Measurements from ENCODE around the gene KRTAP5-2. TPM values are rescaled to one million over a fixed set of nuclear protein-coding genes. Genes with fewer than 3 reads are reported as not detected.

KRTAP5-2 gene
- polyA plus RNA-seq, 1 donor: 0.38 TPM

DNA sequence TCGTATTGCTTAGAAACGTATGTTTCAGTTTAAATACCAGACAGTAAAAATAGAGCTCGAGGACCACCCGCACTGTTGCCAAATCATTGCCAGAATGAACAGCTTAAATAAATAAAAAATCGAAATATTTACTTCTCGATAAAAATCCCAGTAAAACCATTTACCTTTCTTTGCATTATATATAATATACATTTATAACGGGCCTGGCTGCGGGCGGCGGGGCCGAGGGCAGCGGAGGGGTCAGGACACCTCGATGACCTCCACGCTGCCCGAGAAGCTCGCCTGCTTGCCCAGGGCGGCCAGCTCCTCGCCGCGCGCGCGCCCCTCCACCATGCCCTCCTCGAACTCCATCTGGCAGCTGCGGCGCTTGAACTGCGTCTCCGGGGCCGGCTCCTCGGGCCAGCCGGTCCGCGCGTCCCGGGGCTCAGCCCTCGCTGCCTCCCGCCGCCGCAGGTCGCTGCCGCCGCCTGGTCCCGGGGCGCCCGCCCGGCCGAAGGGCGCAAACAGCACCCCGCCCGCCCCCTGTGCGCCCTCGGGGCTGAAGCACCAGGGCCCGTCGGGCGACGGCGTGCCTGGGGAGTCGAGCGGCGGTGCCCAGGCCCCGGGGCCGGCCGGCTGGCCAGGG is 41.7 kb downstream of the KRTAP5-2 start:
- DNase-seq (ENCODE audit: low read depth): no peak

- DNase-seq (ENCODE audit: low read depth): no peak
Observed at GRCh38 chr11:1555713-1556153, 42.4 kb downstream of the KRTAP5-2 start.

DNA sequence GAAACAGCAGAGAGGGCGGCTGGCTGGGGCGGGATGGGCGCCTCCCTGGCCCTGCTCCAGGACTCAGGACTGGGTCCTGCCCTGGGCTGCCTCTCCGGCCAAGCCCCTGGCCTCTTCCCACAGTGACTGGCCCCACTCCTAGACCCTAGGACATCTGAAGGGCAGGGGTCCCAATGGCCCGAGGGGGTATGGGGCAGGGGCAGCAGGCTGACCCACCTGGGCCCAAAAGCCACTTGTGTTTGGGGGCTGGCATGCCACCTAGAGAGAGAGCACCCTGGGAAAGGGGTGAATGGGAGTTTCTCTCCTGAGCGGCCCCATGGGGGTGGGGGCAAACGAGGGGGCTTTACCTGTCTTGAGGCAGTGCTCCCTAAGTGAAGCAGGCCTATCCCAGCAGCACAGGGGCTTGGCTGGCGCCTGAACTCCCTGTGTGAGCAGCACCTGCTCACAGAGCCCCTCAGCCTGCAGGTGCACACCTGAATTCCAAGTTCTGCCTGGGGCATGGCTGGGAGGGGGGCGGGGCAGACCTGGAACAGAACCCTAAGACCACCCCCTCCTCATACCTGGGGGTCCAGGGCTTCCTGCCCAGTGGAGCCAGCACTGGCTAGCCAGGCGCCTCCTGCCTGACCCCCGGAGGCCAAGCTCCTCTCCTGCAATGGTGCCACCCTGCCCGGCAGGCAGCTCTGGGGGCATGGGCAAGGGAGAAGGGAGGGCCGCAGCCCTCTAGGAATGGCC is 42.9 kb downstream of the KRTAP5-2 start:
- DNase-seq (ENCODE audit: low read depth): no peak

DNA sequence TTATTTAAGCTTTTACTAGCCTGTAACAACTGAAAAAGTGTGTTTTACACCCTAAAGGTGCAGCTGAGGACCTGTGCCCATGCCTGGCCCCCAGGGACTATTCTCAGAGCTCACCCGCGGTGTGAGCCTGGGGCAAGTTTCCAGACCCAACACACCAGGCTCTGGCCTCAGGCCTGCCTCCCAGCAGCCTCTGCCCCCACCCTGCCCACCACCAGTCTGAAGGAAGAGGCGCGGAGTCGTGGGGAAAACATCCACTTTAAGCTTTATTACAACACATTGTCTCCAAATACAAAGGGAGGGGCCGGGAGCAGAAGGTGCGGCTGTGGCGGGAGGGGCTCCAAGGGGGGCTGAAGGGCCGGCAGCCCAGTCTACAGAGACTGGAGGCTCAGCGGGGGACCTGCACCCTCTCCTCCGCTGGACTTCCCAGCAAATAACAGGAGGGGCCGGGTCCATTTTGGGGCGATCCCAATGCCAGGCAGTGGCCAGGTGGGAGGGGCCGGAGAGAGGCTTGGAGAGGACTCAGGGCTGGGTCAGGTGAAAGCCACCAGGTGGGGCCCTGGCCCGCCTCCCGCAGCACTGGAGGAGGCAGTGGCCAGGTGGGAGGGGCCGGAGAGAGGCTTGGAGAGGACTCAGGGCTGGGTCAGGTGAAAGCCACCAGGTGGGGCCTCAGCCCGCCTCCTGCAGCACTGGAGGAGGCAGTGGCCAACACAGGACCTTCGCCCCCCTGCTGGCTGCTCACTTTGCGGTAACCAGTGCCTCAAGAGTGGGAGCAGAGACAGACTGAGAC is 44.1 kb downstream of the KRTAP5-2 start:
- no peak for DNase-seq (ENCODE audit: low read depth)

GRCh38 chr11:1549338-1550330 is 48.5 kb downstream of the KRTAP5-2 start:
- no peak for DNase-seq (ENCODE audit: low read depth)

DNA sequence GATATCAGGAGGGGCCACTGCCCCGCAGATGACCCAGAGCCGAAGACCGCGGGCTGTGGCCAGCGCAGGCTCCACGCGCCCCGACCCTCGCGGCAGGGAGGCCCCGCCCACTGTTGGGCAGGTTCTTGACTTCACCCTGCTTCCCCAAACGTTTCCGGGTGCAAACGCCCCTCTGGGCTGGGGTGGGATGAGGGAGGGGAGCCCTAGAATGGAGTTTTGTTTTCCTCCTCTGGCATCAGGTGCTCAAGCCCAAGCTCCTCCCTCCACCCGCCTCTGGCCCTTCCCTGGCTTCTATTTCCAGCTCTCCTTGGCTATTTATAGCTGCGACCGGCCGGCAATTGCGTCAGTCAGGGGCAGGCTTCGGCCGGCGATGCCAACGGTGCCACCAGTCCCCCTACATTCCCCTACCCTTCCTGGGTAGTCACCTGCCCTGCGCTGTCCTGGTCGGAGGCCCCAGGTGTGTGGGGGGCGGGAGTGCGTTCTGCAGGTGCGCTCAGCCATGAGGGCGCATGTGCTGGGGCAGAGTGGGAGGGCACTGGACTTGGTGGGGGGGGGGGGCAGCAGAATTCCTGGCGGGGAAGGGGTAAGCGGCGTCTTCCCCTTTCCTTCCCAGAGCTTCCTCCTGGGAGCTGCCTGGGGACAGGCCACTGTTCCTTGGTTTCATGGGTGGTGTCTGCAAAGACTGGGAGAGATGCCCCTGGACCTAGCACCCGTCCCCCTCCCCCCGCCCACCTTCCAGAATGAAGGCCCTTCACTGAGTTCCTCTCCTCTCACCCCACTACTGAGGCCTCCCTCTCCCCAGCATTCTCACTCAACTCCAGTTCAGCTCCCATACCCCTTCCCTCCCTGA is 49.6 kb downstream of the KRTAP5-2 start:
- no peak for DNase-seq (ENCODE audit: low read depth)

DNA sequence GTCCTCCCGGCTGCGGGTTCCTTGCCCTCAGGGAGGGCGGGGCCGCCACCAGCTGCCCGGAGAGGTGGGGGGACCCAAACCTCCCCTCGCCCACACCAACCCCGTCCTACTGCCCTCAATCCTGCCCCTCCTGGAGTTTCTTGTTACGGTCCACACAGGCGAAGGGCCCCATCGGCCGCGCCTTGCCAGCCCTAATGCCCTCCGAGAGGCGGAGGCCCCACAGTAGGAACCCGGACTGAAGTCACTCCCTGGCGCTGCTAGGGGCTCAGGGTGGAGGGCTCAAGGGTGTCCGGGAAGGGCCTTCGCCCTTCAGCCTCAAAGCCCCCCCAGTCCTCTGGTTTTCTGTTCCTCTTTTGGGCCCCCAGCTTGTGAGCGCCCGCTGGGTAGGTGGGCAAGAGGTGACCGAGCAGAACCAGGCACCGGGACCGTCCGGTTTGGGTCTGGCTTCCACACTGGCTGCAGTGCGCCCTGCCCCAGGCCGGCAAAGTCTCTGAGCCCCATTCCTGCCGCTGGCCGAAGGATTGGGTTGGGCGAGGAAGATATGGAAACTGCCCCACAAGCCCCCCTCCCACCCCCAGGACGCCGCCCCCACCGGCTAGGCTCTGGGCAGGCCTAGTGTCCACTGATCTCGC is 50.5 kb downstream of the KRTAP5-2 start:
- DNase-seq (ENCODE audit: low read depth): no peak

Other genes starting within 250 kb of the KRTAP5-2 start
- gene BRSK2, start 208.4 kb downstream of the KRTAP5-2 start, polyA plus RNA-seq (ENCODE audit: insufficient read length): 1.2 TPM
- gene MOB2, start 111.5 kb downstream of the KRTAP5-2 start, polyA plus RNA-seq (ENCODE audit: insufficient read length): 22.7 TPM
- 37.3 TPM for gene DUSP8, start 26.0 kb downstream of the KRTAP5-2 start, polyA plus RNA-seq (ENCODE audit: insufficient read length)
- gene KRTAP5-1, start 13.0 kb downstream of the KRTAP5-2 start, polyA plus RNA-seq (ENCODE audit: insufficient read length): 2.5 TPM
- not detected for gene KRTAP5-3, start 10.2 kb upstream of the KRTAP5-2 start, polyA plus RNA-seq (ENCODE audit: insufficient read length)
- not detected for gene KRTAP5-4, start 23.8 kb upstream of the KRTAP5-2 start, polyA plus RNA-seq (ENCODE audit: insufficient read length)
- gene KRTAP5-5, start 31.5 kb upstream of the KRTAP5-2 start, polyA plus RNA-seq (ENCODE audit: insufficient read length): not detected
- gene KRTAP5-6, start 98.9 kb upstream of the KRTAP5-2 start, polyA plus RNA-seq (ENCODE audit: insufficient read length): 0.71 TPM
- 0.81 TPM for gene IFITM10, start 152.3 kb upstream of the KRTAP5-2 start, polyA plus RNA-seq (ENCODE audit: insufficient read length)
- 80.6 TPM for gene CTSD, start 165.6 kb upstream of the KRTAP5-2 start, polyA plus RNA-seq (ENCODE audit: insufficient read length)
- gene SYT8, start 236.7 kb upstream of the KRTAP5-2 start, polyA plus RNA-seq (ENCODE audit: insufficient read length): 0.54 TPM
- gene TNNI2, start 240.7 kb upstream of the KRTAP5-2 start, polyA plus RNA-seq (ENCODE audit: insufficient read length): 3,886 TPM

Measured in forelimb muscle (tissue), 1 donor.